GM18511 (cell line): ENCODE measurements around the gene UBXN11.

ENCODE experiments used
- ATAC-seq: cut with Tn5 transposase; IDR thresholded peaks from one replicate; pipeline ENCODE4 v1.9.1; 2021; ENCODE audit warnings: mild to moderate bottlenecking, moderate library complexity; ENCODE audit not compliant: unreplicated experiment

Gene UBXN11

DNA sequence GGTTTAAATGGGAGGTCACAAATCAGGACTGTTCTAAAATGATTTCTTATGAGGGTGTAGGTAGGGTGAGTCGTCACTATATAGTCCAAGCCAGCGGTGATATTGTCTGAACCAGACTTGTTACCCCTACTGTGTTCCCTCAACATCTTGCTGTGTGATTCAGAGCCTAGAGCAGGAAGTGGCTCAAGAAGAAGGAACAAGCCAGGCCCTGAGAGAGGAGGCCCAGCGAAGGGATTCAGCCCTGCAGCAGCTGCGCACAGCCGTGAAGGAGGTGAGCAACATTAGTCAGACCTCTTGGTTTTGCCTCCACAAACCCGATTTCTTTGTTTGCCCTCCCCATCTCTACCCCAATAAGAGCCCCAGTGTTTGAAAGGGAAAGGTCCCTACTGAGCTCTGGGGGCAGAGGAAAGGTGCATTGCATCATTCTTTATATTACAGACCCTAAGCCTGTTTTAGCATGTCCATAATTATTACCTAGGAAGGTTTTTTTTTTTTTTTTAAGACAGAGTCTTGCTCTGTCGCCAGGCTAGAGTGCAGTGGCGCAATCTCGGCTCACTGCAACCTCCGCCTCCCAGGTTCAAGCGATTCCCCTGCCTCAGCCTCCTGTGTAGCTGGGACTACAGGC, 31.5 kb downstream of the UBXN11 start:
- ATAC-seq, result no peak

- no peak for ATAC-seq
Observed at GRCh38 chr1:26269198-26269550, 37.3 kb downstream of the UBXN11 start.

- ATAC-seq, result no peak
Observed at GRCh38 chr1:26268290-26269197, 37.9 kb downstream of the UBXN11 start.

DNA sequence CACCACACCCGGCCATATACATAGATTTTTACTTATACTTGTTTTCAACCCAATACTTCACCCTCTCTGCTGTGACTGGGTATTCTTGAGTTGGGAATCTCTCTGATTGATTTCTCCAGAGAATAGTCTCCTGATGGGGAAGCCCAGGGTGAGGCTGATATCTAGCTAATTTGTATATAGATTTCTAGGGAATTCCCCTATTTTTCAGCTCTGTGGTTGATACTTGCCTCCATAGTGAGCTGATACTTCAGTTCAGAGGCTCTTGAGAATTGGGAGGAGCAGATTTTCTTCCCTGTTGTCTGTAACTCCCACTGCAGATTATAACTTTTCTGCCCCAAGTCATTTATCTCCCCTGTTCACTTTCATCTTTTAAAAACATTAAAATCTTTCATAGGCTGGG, 41.0 kb downstream of the UBXN11 start:
- ATAC-seq, result no peak

DNA sequence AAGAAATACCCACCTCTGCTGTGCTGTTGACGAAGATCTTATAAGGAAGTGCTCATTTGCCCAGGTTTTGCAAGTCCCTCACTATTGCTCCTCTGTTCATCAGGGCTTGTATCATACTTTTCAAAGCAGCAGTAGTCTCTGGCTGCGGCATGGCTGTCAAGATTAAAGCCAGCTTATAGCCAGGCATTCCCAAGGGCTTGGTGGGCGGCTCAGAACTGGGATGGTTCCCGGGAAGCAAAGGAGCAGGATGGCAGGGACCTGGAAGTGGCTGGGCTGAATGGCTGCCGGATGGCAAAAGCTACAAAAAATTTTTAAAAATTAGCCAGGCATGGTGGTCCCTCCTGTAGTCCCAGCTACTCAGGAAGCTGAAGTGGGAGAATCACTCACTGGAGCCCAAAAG, 43.2 kb downstream of the UBXN11 start:
- no peak for ATAC-seq

GRCh38 chr1:26259578-26259977, 46.9 kb downstream of the UBXN11 start:
- ATAC-seq, result no peak

GRCh38 chr1:26259005-26259404, 47.4 kb downstream of the UBXN11 start:
- no peak for ATAC-seq

- no peak for ATAC-seq
Observed at GRCh38 chr1:26257222-26257621, 49.2 kb downstream of the UBXN11 start.

- ATAC-seq, result no peak
Observed at GRCh38 chr1:26254404-26254803, 52.0 kb downstream of the UBXN11 start.

DNA sequence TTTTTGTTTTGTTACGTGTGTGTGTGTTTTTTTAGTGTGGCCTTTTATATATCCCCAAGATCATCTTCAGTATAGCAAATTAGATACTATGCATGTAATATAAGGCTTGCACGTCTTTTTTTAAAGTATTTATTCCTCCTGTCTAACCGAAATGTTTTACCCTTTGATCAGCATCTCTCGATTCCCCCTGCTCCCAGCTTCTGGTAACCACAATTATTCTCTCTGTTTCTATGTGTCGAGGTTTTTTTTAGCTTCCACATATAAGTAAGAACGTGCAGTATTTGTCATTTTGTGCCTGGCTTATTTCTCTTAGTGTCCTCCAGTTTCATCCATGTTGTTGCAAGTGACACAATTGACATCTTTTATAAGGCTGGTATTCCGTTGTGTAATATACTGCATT, 53.7 kb downstream of the UBXN11 start:
- ATAC-seq, result no peak

DNA sequence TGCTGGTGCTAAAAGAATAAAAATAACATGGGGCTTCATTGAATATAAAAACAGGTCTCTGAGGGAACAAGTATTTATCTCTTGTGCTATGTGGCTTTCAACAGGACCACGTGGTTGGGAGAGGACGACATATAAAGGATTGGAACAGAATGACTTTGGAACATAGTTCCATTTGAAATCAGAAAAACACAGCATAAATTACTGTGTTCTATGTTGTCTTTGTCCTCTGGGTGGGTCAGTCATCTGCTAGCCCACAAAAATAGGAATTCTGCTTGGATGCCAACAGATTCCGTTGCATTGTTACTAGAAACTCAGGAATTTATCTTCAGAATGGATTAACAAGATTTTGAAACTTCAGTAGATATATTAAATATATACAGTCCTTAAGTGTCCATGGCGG, 66.5 kb downstream of the UBXN11 start:
- ATAC-seq, result no peak

GRCh38 chr1:26237230-26237966, 69.0 kb downstream of the UBXN11 start:
- no peak for ATAC-seq

DNA sequence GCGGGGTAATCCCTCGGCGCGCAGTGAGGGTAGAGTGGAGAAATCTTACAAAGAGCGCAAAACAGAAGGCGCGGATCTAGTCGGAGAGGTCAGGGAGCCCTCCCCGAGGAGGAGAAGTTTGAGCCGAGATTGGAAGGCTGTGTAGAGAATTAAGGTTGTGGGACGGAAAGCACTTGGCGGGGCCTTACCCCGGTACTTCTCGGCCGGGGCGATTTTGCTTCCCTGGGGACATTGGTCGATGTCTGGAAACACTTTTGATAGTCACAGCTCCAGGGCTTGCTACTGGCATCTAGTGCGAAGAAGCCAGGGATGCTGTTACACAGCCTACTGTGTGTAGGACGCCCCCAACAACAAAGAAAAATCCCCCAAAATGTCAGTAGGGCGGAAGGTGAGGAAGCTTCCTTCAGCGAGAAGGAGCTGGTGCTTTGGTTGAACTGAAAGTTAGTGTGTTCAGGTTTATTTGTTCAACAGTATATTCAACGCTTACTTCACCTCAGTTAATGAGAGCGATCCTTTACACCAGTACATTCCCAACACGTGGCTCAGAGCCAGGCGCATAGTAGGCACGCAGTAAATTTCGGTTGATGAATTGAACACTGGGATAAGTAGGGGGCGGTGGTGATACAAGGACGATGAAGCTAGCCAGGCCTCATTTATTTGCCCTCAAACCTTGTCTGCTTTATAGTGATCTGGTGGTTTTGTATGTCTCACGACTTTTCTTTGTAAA, 71.6 kb downstream of the UBXN11 start:
- no peak for ATAC-seq

GRCh38 chr1:26233903-26234643, 72.4 kb downstream of the UBXN11 start, which contains the start of gene CEP85:
Gene CEP85, plus strand, starts transcription at chr1:26234200. Its CDS starts 5,584 bp downstream, at chr1:26239784.
- ATAC-seq, result peak; percentile 91
